Stimulated activated CD8-positive, alpha-beta memory T cell treated with anti-CD3 and anti-CD28 coated beads, Interleukin-15, amount 100 ng/mL, for 24 hours (primary cell): ENCODE results near the gene CASR.

Experiments used
- DNase-seq: peaks from one replicate; pipeline ENCODE4 v3.0.0-alpha.2; 2020; ENCODE audit warnings: low read depth

CASR gene

DNA sequence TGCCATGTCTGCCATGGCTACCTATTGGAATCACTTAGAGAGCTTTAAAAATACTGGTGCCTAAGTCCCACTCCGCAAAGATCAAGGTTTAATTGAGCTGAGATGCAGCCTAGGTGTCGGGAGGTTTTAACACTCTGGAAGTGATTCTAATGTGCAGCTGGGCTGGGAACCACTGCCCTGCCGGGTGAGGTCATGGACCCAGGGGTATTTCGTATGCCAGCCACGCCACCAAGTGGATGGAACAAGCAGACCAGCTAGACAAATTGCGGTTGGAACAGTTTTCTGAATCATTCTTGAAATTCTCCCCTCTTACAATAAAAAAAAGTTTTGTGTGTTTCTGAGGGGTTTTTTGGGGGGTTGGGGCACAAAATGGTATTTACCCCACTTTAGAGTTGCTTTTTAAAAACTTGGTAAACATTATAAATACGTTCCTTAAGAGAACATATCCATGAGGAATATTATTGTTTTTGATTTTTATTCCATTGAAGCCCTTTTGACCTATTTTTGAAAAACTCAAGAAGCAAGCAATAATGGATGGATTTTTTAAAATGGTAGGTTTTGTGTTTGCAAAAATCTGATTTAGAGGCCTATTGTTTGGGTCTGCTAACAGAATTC, 75.4 kb downstream of the CASR start:
- DNase-seq: no peak

DNA sequence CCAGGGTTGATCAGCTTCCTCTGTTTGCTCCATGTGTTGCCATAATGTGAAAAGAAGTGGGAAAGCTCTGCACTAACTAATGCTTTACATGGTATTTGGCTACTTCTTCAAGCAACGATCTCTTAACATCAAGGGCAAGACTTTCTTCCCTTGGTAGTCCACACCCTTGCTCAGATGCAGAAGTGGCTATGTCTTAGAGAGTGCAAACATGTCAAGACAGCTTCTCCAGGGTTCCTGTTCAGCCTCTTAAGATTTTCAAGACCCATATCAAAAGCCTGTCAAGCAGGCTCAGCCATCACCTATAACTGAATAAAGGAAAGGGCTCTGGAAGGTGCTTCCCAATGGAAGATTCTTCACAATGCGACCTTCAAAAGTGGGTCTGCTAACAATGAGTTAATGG, 76.7 kb downstream of the CASR start:
- DNase-seq: no peak

GRCh38 chr3:122263058-122263457, 79.6 kb downstream of the CASR start:
- DNase-seq: no peak

DNA sequence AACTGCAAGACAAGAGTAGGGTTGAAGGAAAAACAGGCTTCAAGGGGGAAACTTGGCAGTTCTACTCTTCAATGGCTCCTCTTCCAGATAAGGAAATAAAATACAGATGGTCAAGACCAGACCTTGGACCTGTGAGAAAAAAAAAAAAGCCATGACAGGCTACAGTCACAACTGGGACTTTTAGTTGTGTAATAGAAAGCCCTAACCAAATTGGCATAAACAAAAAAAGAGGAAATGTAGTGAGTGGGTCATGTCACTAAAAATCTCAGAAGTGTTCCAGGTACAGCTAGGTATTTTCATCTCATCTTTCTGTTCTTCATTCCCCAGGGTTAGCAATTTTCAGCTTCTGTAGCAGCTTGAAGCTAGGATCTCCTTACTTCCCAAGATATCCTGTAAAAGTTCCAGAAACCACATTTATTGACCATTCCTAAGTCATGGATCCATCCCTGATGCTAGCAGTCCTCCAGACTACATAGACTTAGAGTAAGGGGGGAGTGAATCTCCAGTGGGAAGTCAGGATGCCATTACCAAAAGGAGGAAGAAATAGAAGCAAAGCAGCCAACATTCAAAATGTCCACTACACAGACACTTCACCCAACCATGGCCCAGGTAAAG, 80.6 kb downstream of the CASR start:
- no peak for DNase-seq

GRCh38 chr3:122265957-122266356, 82.5 kb downstream of the CASR start:
- DNase-seq: no peak

DNA sequence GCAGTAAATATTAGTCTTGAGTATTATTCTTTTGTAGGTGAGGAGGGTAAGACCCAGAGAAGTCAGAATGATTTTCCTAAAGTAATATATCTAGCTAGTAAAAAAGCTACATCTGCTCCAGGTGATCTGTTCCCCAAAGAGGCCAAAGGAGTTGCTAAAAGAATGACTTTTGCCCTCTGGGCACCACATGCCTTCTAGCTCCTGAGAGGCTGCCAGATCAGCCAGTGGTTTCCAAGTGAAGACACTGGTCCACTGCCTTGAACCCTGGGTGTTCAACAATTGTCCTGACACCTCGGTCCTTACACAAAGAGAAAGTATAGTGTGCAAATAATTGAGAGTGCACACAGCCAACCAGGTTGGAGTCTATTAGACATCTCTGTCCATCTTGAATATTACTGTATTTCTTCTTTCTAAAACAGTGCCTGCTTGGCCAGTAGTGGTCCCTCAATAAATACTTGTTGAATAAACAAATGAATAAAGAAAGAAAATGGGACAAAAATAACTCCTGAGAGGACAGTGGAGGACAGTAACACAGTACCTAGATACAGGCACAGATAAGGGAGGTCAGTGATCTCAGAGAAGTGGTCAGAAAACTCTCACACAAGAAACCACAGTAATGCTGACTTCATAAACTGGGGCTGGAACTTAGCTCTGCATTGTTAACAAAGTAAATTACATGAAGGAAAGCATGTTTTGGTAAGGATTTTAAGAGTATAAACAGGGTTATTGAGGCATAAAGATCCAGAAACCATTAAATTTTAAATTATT, 85.0 kb downstream of the CASR start:
- no peak for DNase-seq

- DNase-seq: no peak
Observed at GRCh38 chr3:122269045-122269444, 85.6 kb downstream of the CASR start.

- no peak for DNase-seq
Observed at GRCh38 chr3:122271246-122271898, 87.9 kb downstream of the CASR start.

- no peak for DNase-seq
Observed at GRCh38 chr3:122272879-122273278, 89.4 kb downstream of the CASR start.

- DNase-seq: no peak
Observed at GRCh38 chr3:122273498-122273897, 90.0 kb downstream of the CASR start.

DNA sequence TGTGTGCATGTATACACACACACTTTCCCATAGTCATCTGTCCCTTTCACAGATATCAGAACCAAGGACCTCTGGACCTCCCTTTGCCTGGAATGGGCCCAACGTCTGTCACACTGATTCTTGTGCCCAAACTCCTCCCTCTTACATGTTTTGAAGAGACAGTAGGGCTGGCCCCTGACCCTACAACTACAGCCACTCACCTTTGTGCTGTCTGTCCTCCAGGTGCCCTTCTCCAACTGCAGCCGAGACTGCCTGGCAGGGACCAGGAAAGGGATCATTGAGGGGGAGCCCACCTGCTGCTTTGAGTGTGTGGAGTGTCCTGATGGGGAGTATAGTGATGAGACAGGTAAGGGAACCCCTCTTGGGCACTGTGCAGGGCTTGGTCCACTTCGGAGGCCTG, 98.4 kb downstream of the CASR start:
- no peak for DNase-seq

- no peak for DNase-seq
Observed at GRCh38 chr3:122283796-122284445, 100.5 kb downstream of the CASR start.

GRCh38 chr3:122284486-122284885, 101.0 kb downstream of the CASR start:
- no peak for DNase-seq

DNA sequence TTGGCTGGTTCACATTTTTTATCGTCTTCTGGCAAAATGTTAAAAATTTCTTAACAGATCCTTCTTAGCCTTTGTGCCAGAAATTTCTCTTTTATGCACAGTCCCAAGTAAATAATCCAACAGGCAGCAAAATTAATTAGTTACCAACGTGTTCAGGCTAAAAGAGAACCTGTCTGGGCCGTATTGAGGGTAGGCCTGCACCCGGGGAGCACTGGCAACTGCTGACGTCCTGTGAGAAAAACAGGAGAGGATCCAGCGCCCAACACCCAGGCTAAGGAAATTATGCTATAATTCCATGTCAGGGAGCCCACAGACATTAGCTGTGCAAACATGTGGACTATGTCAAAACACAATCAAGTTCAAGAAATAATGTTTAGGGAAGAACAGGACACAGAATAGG, 110.9 kb downstream of the CASR start:
- no peak for DNase-seq

DNA sequence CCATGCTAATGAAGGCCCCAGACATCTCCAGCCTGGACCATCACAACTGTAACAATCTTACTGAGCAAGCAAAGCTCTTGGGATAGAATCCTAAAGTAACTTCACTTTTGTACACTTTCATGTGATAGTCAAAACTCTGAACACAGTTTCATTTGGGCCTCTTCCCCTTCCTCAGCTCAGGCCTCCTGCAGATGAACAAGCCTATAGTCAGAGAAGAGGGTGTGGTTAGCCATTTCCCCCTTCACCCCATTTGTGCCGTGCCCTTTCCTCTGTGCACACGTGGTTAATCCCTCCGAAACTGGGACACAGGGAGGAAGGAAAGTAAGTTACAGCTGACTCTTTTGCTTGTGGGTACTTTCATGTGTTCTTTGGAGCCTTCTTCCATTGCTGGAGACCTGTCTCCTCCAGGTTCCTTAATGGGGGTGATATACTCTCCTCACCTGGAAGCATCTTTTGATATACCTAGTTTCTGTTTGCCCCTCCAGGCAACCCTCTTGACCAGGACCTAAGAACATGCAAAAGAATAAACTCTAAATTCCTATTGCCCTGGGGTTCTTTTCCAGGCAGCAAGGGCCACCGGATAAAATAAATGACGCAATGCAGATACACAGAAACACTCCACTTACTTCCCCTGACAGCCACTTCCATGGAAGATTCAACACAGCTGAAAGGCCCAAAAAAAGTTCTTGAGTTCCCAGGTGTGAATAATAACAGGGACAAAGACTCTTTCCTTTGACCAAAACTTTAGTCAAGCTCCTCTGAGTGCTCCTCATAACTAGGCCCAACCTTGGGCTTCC, 112.0 kb downstream of the CASR start:
- no peak for DNase-seq

- DNase-seq: no peak
Observed at GRCh38 chr3:122298239-122298638, 114.8 kb downstream of the CASR start.

DNA sequence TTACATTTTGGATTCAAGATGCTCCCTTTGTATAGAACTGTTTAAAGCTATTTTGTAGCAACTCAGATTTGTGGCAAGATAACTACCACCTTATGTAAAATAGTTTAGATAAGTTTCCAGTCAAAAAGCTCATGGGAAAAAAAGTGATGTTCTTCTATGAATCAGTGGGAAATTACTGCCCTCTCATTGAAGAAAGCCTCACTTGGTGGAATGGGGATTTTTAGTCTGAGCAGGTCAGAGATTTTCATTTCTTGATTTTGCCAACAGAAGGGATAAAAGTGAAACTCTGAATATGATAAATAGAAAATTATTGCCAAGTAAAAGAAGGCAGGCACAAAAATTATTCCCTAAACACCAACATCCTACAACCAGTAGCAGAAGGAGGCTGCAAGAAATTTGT, 115.7 kb downstream of the CASR start:
- no peak for DNase-seq

DNA sequence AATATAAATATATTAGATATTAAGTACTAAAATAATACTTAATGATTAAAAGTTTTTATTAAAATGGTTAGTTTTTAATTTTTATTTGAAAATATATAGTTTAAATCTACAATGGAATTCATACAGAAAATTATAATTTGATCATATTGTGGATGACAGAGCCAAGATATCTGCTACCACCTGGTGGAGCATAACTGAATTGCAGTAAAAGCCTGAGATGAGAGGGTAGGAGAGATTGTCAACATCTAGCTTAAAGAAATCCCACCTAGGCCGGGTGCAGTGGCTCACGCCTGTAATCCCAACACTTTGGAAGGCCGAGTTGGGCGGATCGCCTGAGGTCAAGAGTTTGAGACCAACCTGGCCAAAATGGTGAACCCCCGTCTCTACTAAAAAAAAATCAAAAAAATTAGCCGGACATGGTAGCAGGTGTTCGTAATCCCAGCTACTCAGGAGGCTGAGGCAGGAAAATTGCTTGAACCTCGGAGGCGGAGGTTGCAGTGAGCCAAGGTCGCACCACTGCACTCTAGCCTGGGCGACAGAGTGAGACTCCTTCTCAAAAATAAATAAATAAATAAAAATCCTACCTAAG, 116.5 kb downstream of the CASR start:
- no peak for DNase-seq

GRCh38 chr3:122301063-122301462, 117.6 kb downstream of the CASR start:
- no peak for DNase-seq

DNA sequence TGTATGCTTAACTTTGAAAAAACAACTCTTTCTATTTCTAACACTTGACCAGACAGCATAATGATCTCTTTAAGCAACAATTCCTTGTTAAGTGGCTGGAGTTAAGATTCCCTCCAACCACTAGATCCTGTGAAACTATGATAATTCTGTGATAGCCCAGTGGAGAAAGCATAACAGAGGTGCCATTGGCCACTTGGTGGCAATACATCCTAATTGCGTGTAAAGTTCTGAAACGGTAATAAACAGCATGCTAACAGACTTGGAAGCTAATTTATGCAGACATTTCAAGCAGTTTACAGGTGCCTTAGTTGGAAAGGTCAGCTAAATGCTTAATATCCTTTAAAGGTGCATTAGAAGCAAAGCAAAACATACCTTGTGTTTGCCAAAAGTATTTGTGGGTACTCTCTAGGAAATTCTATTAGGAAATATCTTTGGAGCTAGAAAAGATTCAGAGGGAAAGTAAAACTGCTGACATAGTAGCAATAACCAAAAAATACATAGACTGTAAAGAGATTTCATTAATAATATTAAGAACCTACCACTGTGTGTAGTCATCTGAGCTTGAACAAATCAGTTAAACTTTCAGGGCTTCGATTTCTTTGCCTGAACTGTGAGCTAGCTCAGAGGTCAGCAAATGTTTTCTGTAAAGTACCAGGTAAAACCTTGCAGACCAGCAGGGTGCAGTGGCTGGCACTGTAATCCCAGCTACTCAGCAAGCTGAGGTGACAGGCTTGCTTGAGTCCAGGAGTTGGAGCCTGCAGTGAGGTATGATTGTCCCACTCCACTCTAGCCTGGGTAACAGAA, 122.6 kb downstream of the CASR start:
- no peak for DNase-seq

GRCh38 chr3:122306622-122306953, 123.1 kb downstream of the CASR start:
- no peak for DNase-seq
